HG02938 (cell line): ENCODE data around the gene HSD11B2.
A peak's percentile ranks its signal among the peaks of the same experiment; 100 is the strongest.

Experiments used
- ATAC-seq: cut with Tn5 transposase; IDR thresholded peaks from one replicate; pipeline ENCODE4 v1.9.1; 2021; ENCODE audit warnings: mild to moderate bottlenecking, moderate library complexity; ENCODE audit not compliant: unreplicated experiment

Gene HSD11B2

GRCh38 chr16:67470359-67470758 is 39.4 kb downstream of the HSD11B2 start:
- no peak for ATAC-seq

DNA sequence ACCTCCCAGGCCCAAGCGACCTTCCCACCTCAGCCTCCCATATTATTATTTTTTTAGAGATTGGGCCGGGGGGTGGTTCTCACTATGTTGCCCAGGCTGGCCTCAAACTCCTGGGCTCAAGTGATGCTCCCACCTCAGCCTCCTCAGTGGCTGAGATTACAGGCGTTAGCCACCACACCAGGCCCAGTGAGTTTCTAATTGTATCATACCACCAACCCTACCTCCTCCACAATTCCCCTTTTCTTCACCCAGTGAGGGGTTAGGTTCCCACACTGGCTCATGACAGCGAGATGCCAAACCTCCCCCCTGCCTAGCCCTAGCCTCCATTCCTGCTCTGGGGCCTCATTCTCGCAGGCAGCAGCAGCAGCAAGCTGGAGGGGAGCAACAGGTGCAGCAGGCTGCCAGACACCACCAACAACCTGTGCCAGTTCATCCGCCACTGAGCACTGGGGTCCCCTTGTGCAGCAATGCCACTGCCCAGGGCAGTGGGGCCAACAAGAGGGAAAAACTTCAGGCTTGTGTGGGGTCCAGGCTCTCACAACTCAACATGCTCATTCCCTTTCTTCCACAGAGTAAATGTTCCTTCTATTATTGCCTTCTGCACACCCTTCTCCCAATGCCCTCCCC is 41.0 kb downstream of the HSD11B2 start:
- no peak for ATAC-seq

GRCh38 chr16:67474551-67475455 is 43.9 kb downstream of the HSD11B2 start:
- ATAC-seq: no peak

GRCh38 chr16:67477960-67478554 is 47.1 kb downstream of the HSD11B2 start:
- ATAC-seq: no peak

DNA sequence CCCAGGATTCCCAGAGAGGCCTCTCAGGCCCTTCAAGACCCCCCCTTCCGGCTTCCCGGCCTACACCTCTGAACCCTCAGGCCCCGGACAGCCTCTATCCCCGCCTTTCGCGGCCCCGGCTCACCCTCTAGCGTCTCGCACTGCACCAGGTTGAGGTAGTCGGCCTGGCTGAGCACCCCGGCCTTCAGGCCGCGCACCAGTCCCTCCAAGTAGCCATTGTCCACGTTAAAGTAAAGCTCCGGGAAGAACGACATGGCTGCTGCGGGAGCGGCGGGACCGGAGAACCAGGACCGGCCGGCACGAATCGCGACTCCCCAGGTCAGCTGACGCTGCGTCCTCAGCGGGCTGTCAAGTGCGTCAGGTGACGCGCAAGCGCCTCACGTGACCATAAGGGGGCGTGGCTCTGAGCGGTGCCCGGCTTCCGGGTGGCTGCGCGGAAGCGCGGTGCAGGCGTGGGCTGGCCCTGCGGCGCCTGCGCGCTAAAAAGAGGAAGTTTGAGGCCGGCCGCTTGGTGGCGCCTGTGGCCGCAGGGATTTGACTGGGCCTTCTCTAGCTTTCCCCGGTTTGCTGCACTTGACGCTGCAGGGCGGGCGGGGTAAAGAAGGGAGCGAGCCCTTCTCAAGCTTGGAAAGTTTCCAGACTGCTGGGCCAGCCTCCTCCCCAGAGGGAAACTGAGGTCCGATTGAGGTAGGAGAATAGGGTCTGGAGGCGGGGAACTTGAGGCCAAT is 50.1 kb downstream of the HSD11B2 start, which contains the start of gene ATP6V0D1:
Gene ATP6V0D1, minus strand, starts transcription at position 325 of the 728 bp plus-strand sequence. Its CDS starts 71 bp downstream, at position 254.
- peak; percentile 80 for ATAC-seq

DNA sequence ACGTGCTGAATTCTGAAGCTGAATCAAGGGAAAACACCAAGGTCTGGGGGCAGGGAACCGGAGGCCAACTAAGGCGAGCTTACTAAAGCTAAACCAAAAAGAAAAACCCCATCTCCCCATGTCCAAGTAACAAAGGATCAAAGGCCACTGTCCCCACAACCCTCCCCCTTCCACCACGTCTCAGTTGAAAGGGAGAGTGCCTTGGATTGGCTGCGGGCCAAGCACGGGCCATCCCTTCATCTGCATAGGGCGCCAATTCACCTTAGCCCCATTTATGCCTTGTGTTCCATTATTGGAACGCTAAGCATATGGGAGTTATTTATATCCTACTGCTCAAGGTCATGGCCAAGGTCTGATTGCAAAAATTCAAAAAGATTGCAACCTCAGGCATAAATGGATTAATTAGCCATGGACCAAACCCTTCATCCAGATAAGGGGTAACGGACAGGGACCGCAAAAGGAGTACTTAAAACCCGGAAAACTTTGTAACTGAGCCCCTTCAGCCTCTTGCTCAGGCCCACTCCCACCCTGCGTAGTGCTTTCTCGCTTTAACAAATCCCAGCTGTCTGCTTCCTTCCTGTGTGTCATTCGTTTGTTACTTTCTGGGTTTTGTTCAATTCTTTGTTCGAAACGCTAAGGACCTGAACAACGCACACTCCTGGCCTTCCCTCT is 50.8 kb downstream of the HSD11B2 start:
- ATAC-seq: no peak

DNA sequence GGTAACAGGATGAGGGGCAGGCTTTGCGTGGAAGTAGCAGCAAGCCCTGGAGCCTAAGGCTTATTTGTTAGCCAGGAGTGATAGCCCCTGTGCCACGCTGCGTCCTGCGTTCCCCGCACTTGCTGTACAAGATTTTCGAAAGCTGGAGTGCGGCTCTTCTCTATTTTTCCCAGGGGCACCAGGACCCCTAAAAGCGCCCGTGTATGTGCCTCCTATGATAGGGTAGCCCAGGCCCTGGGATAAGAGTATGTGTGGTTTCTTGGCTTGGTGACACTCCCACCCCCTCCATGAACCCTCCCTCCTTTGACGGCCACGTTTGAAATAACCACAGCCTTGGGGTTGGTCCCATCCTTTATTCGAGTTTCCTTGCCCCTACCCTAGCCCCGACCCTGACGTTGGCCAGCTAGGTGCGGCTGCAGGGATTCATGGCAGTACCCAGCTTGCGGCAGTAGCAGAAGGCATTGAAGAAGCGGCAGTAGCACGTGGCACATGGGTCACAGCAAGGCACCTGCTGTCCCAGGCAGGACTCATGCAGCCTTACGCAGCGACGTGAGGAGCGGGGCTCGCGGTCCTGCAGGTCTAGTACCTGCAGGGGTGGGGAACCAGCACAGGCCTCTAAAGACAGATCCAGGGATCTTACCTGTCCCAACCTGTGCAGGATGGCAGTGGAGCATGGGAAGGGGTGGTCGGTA is 51.5 kb downstream of the HSD11B2 start:
- no peak for ATAC-seq

DNA sequence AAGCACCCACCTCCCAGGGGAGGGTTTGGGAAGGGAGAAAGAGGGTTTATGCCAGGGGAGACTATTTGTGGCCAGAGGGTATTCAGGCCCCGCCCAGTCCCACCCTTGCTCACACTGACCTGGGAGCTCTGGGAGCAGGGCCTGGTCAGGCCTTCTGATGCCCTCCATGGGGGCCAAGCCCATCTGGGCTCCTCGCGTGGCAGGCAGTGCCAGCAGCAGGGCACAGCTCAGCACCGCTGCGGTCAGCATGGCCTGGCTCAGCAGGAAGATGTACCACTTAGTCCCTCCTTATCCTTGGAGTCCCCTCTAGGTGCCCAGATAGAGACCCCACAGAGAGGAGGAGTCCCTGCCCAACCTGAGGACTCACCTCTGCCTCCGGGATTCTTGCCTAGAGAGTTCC is 52.2 kb downstream of the HSD11B2 start, which contains the start of gene AGRP:
Gene AGRP, minus strand, starts transcription at position 398 of the 400 bp plus-strand sequence. Its CDS starts 149 bp downstream, at position 249.
- ATAC-seq: no peak

DNA sequence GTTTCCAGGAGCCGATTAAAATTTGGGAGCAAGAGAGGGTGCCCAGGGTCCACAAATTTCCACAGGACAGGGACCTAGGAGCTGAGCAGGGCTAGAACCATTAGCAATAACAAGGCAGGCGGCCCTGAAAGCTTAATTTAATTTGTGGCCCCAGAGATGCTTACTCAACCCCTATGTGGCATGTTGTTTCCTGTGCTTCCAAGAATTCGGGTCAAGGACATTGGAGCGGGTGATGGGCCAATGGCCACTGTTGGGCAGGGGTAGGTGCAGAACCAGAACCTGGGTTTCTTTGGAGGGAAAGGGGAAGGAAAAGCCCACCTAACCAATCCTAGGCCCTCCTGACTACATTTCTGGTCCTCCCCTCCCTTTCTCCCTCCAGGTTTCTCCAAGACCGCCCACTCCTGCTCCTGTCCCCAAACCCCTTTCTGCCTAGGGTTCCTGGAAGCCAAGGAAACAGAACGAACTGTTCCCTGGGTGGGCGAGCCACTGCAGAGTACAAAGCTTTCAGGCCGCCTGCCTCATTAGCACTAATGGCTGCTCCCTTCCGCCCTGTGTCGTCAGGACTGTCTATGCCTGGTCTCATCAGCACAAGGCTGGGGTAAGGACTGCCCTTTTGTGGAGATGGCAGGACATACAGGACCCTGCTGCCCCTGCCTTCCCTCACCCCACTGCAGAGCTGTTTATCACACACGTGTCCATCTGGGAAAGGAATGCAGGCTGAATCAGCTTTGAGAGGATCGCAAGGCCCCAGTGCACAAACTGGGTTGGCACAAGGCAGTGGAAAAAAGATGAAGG is 53.0 kb downstream of the HSD11B2 start:
- ATAC-seq: no peak

- no peak for ATAC-seq
Measured at GRCh38 chr16:67486805-67487204, 55.9 kb downstream of the HSD11B2 start.
